GM18526 (cell line): Measurements from ENCODE around the gene ASCC1.

Experiments
- POLR2A ChIP-seq: IDR thresholded peaks from 3 replicates; pipeline ENCODE4 v1.6.1; 2011; ENCODE audit not compliant: insufficient read length; ENCODE audit errors: extremely low read depth

Gene ASCC1

DNA sequence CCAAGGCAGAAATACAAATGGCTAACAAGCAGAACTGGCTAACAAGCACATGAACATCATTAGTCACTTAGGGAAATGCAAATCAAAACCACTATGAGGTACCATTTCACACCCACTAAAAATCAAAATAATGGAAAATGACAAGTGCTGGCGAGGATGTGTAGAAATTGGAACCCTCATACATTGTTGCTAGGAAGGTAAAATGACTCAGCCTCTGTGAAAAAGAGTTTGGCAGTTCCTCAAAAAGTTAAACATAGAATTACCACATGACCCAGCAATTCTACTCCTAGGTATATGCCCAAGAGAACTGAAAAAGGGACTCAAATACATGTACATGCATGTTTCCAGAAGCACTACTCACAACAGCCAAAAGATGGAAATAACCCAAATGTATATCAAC lies 53.1 kb downstream of the ASCC1 start:
- TF ChIP-seq POLR2A, result no peak

DNA sequence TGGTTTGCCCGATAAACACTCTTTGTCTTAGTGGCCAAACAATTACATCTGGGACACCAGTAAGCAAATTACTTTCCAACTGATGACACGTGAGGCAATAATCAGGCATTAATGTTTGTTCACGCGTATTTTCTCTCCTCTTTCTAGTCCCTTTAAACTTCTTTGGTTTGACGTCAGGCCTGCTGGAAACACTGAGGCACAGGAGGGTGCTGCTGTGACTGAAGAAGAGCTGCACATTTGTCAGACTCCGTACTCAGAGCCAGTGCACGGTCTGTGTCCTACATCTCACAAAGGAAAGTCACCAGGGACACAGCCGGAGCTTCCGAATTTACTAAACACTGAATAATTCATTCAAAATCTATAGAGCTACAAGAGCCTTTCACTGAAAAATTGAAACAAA lies 57.9 kb downstream of the ASCC1 start:
- no peak for TF ChIP-seq POLR2A

DNA sequence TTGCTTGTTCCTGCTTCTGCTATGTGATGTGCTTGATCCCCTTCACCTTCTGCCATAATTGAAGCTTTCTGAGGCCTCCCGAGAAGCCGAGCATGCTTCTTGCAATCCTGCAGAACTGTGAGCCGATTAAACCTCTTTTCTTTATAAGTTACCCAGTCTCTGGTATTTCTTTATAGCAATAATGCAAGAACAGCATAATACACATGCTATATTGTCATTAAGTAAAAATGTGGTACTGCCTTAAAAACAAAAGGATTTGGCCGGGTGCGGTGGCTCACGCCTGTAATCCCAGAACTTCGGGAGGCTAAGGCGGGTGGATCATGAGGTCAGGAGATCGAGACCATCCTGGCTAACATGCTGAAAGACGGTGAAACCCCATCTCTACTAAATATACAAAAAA lies 59.9 kb downstream of the ASCC1 start:
- no peak for TF ChIP-seq POLR2A

DNA sequence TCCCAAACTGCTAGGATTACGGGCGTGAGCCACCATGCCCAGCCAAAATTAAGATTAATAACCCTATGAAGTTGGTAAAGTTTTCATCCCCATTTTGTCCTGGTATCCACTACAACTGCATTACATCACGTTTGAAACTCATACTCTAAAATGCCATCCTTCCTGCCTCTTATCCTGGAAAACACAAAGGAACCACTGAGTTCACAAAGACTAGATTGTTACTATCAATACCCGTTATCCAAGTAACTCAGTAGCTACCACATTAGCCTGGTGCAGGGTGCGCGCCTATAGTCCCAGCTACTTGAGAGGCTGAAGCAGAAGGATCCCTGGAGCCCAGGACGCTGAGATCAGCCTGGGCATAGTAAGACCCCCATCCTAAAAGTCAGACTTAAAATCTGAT lies 63.8 kb downstream of the ASCC1 start:
- TF ChIP-seq POLR2A, result no peak

DNA sequence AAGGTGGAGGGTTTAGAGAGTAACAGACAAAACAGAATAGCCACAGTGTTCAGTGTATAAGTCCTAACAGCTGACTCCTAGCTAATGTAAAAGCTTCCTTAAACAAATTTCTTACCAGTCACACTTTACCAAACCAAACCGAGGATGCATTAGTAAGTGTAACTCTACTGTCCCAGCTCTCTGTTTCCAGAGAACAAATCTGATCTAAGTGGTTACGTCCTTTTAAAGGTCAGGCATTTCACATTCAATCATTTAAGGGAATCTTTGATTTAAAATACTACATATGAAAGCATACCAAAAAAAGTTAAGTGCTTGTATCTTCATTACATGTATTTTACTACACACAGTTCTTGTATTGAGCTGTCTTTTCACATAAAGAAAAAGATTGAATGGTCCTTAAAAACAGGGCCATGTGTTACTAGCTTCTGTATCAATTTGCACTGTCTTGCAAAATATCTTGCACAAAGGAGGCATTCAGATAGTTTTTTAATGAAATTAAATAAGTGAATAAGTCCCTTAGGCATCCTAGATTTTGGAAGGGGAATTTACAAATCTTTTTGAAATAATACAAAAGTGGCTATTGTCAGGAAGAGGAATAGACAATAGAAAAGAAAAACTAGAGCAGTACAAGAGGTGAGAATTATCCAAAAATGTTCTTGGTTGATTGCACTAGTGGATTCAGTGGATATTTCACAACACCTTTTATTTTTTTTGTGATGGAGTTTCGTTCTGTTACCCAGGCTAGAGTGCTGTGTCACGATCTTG lies 69.3 kb downstream of the ASCC1 start:
- no peak for TF ChIP-seq POLR2A

DNA sequence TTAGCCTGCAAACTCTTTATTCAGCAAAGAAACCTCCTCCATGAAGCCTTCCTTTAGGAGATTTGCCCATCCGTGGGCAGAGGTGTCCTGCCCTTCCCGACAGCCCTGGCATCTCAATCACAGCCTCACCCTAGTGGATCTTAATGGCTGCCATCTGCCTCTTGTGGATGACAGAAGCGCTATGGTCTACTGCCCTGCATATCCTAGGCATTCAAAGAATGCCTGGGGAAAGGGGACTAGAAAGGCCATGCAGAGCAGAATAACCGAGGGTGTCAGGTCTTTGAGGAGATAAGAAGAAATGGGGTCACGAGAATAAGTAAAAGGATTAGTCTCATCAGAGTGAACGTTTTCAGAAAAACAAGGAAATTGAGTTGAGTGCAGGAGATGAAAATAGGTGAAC lies 70.0 kb downstream of the ASCC1 start:
- no peak for TF ChIP-seq POLR2A

DNA sequence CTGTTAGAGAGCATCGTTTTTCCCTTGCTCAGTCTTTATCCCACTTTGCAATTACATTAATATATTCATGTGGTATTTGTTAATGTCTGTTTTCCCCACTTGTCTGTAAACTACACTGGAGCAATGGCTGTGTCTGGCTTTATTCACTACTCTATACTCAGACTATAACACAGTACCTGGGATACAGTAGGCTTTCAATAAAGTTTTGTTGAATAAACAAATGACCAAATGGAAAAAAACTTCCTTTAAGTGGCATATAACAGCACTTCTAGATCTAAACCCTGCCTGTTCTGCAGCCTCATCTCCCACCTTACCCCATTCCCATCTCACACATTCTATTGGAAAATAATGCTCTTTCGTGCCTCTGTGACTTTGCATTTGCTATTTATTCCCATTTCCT lies 70.4 kb downstream of the ASCC1 start:
- TF ChIP-seq POLR2A, result no peak

DNA sequence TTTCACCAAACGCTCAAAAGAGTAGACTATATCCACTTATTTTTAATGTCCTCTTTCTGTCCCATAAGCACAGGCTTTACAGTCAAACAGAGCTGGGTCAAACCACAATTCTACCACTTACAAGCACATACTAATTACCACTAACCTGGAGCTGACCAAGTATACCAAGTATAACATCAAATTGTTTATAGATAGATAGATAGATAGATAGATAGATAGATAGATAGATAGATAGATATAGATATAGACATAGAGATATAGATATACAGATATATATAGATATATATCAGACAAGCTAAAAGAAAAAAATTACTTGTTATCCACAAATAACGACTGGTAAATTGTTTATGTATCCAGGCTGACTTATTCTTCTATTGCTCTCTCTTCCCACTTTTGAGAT lies 75.2 kb downstream of the ASCC1 start:
- TF ChIP-seq POLR2A, result no peak

DNA sequence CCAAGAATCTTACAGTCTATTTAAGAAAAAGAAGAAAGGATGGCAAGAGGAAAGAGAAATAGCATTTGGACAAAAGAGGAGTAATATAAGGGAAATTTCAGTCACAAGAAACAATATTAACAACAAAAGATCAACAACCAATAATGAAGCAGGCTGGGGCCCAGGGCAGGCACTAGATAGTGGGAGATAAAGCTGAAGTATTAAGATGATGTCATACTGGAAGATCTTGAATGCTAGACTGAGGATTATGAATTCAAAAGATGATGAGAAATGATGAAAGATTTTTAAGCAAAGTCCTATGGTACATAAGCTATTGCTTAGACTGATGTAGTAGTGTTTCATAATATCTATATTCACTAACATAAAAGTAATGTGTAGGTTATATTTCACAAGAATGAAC lies 75.9 kb downstream of the ASCC1 start:
- no peak for TF ChIP-seq POLR2A

DNA sequence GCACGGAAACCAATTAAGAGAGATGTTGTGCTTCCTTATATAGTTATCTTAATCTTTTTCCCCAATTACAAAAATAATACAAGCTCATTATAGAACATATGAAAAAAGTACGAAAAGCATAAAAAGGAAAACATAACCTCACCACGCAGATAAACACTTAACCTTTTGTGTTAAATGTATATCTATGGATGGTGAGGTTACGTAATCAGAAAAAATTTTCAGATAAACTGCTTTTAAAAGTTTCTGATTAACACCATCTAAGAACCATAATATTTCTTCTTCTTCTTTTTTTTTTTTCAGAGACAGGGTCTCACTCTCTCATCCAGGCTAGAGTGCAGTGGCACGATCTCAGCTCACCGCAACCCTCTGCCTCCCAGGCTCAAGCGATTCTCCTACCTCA lies 78.5 kb downstream of the ASCC1 start:
- TF ChIP-seq POLR2A, result no peak

DNA sequence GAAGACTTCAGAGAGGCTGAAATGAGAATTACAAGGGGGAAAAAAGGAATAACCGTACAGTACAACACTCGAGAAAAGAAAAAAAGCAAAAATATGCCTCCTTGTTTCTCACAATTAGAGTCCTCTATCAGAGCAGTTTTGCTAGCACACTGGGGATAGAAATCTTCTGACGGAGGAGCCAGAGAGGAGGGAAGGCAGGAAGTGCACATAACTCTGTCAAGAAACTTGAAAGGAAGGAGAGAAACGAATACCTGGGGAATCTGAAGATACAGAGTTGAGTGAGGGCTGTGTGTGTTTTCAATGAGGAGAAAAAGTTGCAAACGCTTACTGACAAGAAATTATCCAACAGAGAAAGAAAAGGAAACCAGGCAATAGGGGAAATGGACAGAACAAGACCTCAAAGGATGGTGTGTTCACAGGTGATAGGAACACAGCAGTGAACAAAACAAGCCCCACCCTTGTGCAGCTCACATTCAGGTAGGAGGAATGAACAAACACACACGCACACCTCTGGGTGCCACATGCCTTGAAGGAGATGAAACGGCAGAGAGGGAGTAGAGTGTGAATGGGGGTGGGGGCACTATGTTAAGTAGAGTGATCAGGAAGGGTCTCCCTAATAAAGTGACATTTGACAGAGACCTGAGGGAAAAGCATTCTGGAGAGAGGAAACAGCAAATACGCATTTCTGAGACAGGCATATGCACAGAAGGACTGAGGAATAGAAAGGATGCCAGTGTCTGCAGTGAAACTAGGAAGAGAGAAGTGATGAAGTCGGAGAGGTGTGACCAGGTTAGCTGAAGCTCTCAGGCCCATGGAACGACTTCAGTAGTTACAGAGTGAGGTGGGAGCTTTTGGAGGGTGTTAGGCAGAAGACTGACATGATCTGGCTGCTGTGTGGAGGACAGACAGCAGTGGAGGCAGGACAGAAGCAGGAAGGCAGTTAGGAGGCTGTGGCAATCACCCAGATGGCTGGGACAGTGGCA lies 81.0 kb downstream of the ASCC1 start:
- TF ChIP-seq POLR2A, result no peak

DNA sequence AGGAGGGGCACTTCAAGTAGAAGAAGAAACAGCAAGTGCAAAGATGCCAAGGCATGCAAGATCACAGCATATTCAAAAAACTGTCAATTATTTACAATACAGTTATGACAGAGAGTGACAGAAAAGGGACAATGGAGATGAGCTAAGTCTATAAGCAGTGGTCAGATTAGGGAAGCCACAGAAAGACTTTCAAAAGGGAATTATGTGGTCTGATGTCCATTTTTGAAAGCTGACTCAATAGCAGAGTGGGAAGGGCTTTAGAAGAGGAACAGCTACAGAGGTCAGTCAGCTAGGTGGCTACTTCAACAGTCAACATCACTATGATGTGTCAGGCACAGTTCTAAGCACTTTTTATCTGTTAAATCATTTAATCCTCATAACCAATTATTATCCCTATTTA lies 82.6 kb downstream of the ASCC1 start:
- no peak for TF ChIP-seq POLR2A

DNA sequence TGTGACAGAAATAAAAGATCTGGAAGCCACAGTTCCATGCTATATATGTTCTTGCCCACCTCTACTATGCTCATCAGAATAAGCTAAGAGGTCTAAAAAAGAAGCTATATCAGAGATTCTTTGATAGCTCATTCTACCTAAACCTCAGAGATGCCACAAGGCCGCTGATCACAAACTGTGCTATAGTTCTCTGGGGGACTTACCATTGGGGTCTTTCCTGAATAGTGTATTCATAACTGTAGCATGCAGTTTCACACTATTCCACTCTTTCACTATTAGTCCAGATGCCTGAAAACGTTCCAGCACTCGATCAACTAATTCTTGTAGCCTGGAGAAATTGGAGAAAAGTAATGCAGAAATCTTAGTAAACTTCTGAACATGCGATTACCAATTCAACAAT lies 83.2 kb downstream of the ASCC1 start:
- no peak for TF ChIP-seq POLR2A

DNA sequence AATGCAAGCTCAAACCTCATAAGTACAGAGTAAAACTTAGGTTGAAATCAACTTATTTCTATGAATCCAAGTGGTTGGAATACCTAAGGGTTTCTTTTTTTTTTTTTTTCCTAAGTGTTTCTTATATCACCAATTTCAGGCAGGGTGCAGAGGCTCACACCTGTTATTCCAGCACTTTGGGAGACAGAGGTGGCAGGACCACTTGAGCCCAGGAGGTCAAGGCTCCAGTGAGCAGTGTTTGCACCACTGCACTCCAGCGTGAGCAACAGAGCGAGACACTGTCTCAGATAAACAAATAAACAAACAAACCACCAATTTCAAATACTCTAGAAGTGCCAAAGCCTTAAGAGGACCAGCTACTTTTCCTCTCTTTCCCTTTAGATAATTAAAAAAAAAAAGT lies 88.5 kb downstream of the ASCC1 start:
- TF ChIP-seq POLR2A, result no peak

DNA sequence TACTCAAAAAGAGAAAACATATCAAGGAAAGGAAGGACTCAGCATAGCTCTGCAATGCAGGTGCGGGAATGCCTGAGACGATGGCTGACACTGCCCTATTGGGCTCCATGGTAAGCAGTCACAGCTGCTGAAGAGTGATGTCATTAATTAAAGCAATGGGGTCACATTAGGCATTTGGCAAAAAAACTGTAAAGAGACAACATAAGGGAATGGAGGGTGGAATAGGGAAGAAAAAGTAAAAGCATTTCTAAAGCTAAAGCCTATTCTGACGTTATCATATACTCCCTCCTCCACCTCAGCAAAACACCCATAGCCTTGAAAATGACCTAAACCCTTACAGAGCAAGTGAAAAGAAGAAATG lies 89.2 kb downstream of the ASCC1 start:
- no peak for TF ChIP-seq POLR2A

DNA sequence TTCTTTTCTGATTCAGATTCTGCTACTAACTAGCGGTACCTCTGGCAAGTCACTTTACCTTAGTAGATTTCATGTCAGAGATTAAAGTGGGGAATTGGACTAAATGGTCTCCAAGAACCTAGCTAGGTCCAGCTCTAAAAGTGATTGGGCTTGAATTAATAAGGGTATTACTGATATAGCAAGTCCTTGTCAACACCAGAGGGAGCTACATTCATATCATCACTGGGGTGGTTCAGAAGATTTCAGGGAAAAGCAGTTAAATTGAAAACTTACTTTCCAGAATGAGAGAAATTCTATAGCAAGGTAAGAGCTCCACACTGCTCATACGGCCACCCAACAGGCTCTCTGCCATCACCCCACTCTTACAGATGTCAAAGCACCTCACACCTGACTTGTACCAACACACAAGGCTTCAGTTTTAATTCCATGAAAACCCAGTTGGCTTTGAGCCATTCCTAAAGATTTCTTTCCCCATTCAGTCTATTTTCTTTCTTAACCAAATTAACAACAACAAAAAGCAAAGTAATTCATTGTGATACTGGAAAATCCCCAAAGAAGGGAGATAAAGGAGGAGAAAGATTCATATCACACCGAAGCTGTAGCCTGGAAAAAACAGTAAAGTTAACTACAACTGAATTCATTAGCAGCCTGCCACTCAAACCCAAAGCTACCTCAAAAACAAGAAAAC lies 89.7 kb downstream of the ASCC1 start:
- TF ChIP-seq POLR2A, result no peak

DNA sequence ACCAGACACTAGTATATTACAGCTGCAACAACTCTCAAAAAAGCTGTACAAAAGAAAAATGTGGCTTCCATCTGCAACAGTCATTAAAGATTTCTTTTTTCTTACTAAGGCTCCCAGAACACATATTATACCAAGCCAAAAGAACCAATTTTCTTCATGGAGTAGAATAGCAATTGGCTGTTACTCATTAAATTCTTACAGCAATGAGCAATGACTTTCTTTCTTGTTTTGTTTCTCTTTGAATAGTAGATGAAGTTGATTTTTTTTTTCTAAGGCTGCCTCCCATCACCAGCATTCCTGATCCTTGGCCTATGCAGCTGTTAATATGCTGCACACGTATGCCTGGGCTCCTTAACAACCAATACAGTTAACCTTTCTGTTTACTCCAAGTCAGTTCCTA lies 91.1 kb downstream of the ASCC1 start:
- TF ChIP-seq POLR2A, result no peak

DNA sequence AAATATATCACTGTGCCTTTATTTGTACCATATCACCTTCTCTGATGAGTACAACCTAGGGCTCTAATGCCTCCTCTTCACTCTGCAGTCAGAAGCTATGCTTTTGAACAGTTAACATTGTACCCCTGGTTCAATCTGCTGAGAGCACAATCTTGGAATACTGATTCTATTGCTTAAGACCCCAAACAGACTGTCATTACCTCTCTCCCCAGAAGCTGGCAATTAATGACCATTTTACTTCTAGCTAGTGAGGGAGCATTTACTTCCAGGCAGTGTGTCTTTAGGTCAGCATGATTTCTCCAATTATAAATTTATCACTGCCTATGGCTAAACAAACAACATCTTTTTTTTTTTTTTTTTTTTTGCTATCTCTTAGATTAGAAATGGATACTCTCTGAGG lies 91.7 kb downstream of the ASCC1 start:
- TF ChIP-seq POLR2A, result no peak
